Nephron (organoid): ENCODE measurements around the gene CRPPA.

Source experiments
- H3K27ac Mint-ChIP-seq, 3 experiments: 2 replicates each; pipeline ENCODE4 v1.8.0; 2020; ENCODE audit warnings: mixed read lengths in 3 of 3, mild to moderate bottlenecking in 2 of 3, moderate library complexity in 1 of 3
- H3K27me3 Mint-ChIP-seq: 2 replicates; pipeline ENCODE4 v1.8.0; 2021; ENCODE audit warnings: low read depth, mild to moderate bottlenecking, moderate library complexity, mixed read lengths
- H3K36me3 Mint-ChIP-seq: 2 replicates; pipeline ENCODE4 v1.8.0; 2020; ENCODE audit warnings: low read depth, mixed read lengths
- H3K4me1 Mint-ChIP-seq: 2 replicates; pipeline ENCODE4 v1.8.0; 2020; ENCODE audit warnings: mixed read lengths
- H3K4me3 Mint-ChIP-seq, 3 experiments: 2 replicates each; pipeline ENCODE4 v1.8.0; 2020; ENCODE audit warnings: mild to moderate bottlenecking in 3 of 3, mixed read lengths in 3 of 3, moderate library complexity in 2 of 3
- H3K9me3 Mint-ChIP-seq: 2 replicates; pipeline ENCODE4 v1.8.0; 2020; ENCODE audit warnings: mixed read lengths
- TF ChIP-seq, protein P1 (sequence below), 3 experiments: fragments of 200-600 bp; sonication (generic); IDR thresholded peaks; one replicate each; pipeline ENCODE4 v1.5.0; 2021; ENCODE audit warnings: antibody characterized with exemption in 3 of 3; ENCODE audit not compliant: unreplicated experiment in 3 of 3

The CRPPA gene

GRCh38 chr7:16403475-16403874, 17.9 kb downstream of the CRPPA start:
- no peaks in the 10 kb centered on the region for H3K27me3 Mint-ChIP-seq
- no peaks in the 10 kb centered on the region for H3K4me1 Mint-ChIP-seq
- peaks cover 26% of the 10 kb centered on the region for H3K9me3 Mint-ChIP-seq
- peaks cover 42% of the 10 kb centered on the region for H3K36me3 Mint-ChIP-seq
- no peak overlapping the region for H3K4me3 Mint-ChIP-seq
- TF ChIP-seq, protein P1, sequence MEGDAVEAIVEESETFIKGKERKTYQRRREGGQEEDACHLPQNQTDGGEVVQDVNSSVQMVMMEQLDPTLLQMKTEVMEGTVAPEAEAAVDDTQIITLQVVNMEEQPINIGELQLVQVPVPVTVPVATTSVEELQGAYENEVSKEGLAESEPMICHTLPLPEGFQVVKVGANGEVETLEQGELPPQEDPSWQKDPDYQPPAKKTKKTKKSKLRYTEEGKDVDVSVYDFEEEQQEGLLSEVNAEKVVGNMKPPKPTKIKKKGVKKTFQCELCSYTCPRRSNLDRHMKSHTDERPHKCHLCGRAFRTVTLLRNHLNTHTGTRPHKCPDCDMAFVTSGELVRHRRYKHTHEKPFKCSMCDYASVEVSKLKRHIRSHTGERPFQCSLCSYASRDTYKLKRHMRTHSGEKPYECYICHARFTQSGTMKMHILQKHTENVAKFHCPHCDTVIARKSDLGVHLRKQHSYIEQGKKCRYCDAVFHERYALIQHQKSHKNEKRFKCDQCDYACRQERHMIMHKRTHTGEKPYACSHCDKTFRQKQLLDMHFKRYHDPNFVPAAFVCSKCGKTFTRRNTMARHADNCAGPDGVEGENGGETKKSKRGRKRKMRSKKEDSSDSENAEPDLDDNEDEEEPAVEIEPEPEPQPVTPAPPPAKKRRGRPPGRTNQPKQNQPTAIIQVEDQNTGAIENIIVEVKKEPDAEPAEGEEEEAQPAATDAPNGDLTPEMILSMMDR (IDR thresholded peaks at IDR 0.05; ENCODE audit: unreplicated experiment in 3 of 3) = no peak
- H3K27ac Mint-ChIP-seq = no peak overlapping the region

DNA sequence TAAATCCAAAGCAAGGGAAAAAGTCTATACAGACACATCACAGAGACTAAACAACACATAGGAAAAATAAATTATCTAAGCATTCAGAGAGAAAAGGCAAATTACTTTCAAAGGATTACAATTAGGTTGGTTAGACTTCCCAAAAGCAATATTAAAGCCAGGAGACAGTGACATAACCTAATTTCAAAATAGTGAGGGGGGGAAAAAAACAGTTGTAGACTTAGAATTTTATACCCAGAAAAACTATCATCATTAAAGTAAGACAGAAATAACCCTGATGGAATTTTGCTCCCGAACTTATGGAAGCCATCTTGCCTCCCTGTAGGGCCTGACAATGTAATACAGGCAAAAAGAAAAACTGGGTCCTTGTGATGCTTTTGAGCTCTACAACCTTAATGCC, 18.4 kb downstream of the CRPPA start:
- H3K4me3 Mint-ChIP-seq = no peak overlapping the region
- no peaks in the 10 kb centered on the region for H3K4me1 Mint-ChIP-seq
- peaks cover 29% of the 10 kb centered on the region for H3K9me3 Mint-ChIP-seq
- no peaks in the 10 kb centered on the region for H3K27me3 Mint-ChIP-seq
- H3K27ac Mint-ChIP-seq = no peak overlapping the region
- peaks cover 45% of the 10 kb centered on the region for H3K36me3 Mint-ChIP-seq
- TF ChIP-seq, protein P1 (IDR thresholded peaks at IDR 0.05; ENCODE audit: unreplicated experiment in 3 of 3) = no peak

DNA sequence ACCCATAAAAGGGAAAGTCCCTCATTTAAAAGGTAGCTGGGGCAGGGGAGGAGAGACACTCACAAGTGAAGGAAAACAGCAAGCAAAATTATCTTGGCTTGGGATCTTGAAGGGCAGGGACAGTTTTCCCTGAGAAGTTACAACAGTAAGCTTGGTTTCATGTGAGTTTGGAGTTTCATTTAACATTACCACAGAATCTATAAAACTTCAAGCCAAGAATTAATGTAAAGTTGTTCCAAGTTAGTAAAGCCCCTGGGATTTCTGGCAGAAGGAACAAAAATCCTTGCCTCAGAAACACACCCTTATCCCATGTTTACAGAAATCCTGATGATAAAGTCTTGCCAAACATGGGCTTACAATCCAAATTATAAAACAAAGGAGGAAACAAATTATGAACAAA, 19.2 kb downstream of the CRPPA start:
- H3K9me3 Mint-ChIP-seq = peaks cover 33% of the 10 kb centered on the region
- no peaks in the 10 kb centered on the region for H3K4me1 Mint-ChIP-seq
- no peaks in the 10 kb centered on the region for H3K27me3 Mint-ChIP-seq
- peak overlapping the region in 1 of 3 experiments; percentile 2 for H3K27ac Mint-ChIP-seq
- peaks cover 53% of the 10 kb centered on the region for H3K36me3 Mint-ChIP-seq
- TF ChIP-seq, protein P1 (IDR thresholded peaks at IDR 0.05; ENCODE audit: unreplicated experiment in 3 of 3) = no peak
- no peak overlapping the region for H3K4me3 Mint-ChIP-seq

GRCh38 chr7:16400893-16401275, 20.5 kb downstream of the CRPPA start:
- Mint-ChIP-seq H3K4me3 (no peak overlapping the region), H3K4me1 (no peaks in the 10 kb centered on the region), H3K36me3 (peaks cover 65% of the 10 kb centered on the region), H3K27ac (no peak overlapping the region), H3K9me3 (peaks cover 43% of the 10 kb centered on the region), H3K27me3 (no peaks in the 10 kb centered on the region)
- TF ChIP-seq, protein P1 (IDR thresholded peaks at IDR 0.05; ENCODE audit: unreplicated experiment in 3 of 3) = no peak

DNA sequence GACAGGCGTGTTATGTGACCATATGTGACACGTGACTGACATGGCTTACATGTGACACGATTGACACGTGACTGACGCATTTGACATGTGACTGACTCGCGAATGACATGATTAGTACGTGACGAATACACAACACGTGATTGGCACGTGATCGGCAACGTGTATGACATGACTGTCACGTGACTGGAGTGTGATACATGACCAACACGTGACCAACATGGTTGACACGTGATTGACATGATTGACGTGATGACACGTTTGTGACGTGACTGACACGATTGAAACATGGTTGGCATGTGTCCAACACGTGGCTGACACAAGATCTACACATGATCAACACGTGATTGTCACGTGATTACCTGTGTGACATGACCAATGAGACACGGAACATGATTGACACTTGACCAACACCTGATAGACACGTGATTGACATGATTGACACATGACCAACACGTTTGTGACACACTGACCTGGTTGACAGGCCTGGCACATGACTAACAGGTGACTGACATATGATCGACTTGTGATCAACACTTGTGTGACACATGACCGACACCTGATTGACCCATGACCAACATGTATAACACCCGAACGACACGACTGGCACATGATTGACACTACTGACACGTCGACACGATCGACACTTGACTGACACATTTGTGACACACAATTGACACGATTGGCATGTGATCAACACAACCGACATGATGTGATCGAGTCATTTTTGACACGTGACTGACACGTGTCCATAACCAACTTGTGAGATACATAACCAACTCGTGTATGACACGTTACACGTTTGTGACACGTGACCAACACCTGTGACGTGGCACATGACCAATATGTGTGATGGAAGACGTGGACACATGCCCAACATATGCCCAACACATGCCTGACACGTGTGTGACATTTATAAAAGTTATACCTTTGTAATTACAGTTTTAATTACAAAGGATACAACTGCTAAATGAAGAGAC, 21.1 kb downstream of the CRPPA start:
- no peak overlapping the region for H3K4me3 Mint-ChIP-seq
- H3K9me3 Mint-ChIP-seq = peaks cover 49% of the 10 kb centered on the region
- H3K4me1 Mint-ChIP-seq = no peaks in the 10 kb centered on the region
- TF ChIP-seq, protein P1 (IDR thresholded peaks at IDR 0.05; ENCODE audit: unreplicated experiment in 3 of 3) = no peak
- no peaks in the 10 kb centered on the region for H3K27me3 Mint-ChIP-seq
- H3K36me3 Mint-ChIP-seq = peaks cover 67% of the 10 kb centered on the region
- H3K27ac Mint-ChIP-seq = no peak overlapping the region
